ENCODE measurements around the gene NCL.

DNA sequence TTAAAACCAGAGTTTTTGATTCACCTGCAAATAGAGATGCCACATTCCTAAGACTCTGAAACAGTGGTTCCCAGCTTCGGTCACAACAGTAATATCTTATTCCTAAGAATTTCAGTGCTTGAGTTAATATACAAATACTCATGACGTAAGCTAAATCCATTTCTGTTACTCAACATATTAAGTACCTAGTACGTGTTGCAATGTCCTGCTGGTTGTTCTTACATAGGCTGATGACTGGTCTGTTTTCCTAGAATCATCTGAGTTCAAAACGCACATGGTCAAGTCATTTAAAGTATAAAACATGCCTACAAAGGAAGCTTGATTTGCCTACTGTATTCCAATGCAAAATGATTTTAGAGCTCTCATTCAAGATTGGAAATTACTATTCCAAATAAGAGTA, 7.2 kb downstream of the NCL start:
- TF ChIP-seq, protein P1, sequence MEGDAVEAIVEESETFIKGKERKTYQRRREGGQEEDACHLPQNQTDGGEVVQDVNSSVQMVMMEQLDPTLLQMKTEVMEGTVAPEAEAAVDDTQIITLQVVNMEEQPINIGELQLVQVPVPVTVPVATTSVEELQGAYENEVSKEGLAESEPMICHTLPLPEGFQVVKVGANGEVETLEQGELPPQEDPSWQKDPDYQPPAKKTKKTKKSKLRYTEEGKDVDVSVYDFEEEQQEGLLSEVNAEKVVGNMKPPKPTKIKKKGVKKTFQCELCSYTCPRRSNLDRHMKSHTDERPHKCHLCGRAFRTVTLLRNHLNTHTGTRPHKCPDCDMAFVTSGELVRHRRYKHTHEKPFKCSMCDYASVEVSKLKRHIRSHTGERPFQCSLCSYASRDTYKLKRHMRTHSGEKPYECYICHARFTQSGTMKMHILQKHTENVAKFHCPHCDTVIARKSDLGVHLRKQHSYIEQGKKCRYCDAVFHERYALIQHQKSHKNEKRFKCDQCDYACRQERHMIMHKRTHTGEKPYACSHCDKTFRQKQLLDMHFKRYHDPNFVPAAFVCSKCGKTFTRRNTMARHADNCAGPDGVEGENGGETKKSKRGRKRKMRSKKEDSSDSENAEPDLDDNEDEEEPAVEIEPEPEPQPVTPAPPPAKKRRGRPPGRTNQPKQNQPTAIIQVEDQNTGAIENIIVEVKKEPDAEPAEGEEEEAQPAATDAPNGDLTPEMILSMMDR (IDR thresholded peaks at IDR 0.05; ENCODE audit: poor library complexity, severe bottlenecking) = no peak
- no peak for TF ChIP-seq POLR2AphosphoS5 (IDR thresholded peaks at IDR 0.05)
- no peak for TF ChIP-seq EZH2 (IDR thresholded peaks at IDR 0.05; ENCODE audit: borderline replicate concordance, insufficient read depth, low read length, poor library complexity, severe bottlenecking)
- no peak for TF ChIP-seq MXI1 (conservative IDR thresholded peaks at IDR 0.05; ENCODE audit: poor library complexity, severe bottlenecking)
- no peak for TF ChIP-seq EP300 (conservative IDR thresholded peaks at IDR 0.05; ENCODE audit: poor library complexity, severe bottlenecking)
- TF ChIP-seq TAF1 (IDR thresholded peaks at IDR 0.05; ENCODE audit: low read depth) = no peak
- TF ChIP-seq SMC3 (conservative IDR thresholded peaks at IDR 0.05; ENCODE audit: poor library complexity) = no peak
- TF ChIP-seq RAD21 (conservative IDR thresholded peaks at IDR 0.05) = no peak
- TF ChIP-seq, protein P2, sequence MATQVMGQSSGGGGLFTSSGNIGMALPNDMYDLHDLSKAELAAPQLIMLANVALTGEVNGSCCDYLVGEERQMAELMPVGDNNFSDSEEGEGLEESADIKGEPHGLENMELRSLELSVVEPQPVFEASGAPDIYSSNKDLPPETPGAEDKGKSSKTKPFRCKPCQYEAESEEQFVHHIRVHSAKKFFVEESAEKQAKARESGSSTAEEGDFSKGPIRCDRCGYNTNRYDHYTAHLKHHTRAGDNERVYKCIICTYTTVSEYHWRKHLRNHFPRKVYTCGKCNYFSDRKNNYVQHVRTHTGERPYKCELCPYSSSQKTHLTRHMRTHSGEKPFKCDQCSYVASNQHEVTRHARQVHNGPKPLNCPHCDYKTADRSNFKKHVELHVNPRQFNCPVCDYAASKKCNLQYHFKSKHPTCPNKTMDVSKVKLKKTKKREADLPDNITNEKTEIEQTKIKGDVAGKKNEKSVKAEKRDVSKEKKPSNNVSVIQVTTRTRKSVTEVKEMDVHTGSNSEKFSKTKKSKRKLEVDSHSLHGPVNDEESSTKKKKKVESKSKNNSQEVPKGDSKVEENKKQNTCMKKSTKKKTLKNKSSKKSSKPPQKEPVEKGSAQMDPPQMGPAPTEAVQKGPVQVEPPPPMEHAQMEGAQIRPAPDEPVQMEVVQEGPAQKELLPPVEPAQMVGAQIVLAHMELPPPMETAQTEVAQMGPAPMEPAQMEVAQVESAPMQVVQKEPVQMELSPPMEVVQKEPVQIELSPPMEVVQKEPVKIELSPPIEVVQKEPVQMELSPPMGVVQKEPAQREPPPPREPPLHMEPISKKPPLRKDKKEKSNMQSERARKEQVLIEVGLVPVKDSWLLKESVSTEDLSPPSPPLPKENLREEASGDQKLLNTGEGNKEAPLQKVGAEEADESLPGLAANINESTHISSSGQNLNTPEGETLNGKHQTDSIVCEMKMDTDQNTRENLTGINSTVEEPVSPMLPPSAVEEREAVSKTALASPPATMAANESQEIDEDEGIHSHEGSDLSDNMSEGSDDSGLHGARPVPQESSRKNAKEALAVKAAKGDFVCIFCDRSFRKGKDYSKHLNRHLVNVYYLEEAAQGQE (IDR thresholded peaks at IDR 0.05; ENCODE audit: borderline replicate concordance) = no peak

Data from neural cell (in vitro differentiated cells).